ENCODE results near the gene SCN5A. TPM values are rescaled to one million over a fixed set of nuclear protein-coding genes. Genes with fewer than 3 reads are reported as not detected.

The SCN5A gene
- total and polyA plus RNA-seq, 2 experiments from 2014 or later = 10.2 to 10.6 TPM

GRCh38 chr3:38583688-38584087 is 65.8 kb downstream of the SCN5A start:
- Histone ChIP-seq H3K27me3 (ENCODE audit: insufficient read depth) (no peaks in the 10 kb centered on the region), H3K4me3 (no peak overlapping the region), H3K79me2 (replicated peaks; ENCODE audit: insufficient read depth) (no peaks in the 10 kb centered on the region), H3K36me3 (ENCODE audit: insufficient read depth) (no peaks in the 10 kb centered on the region), H3K27ac (ENCODE audit: low read depth) (no peak overlapping the region), H3F3A (replicated peaks; ENCODE audit: low read depth) (no peaks in the 10 kb centered on the region), H4K20me1 (replicated peaks; ENCODE audit: insufficient read depth) (no peaks in the 10 kb centered on the region; the same call in 1 of the 2 replicates), H3K4me1 (ENCODE audit: insufficient read depth) (no peaks in the 10 kb centered on the region), H2AFZ (no peak overlapping the region), H3K4me2 (no peak overlapping the region), H3K9me2 (ENCODE audit: insufficient read depth) (no peaks in the 10 kb centered on the region)
- TF ChIP-seq ZNF114 (CRISPR knock-in tag; IDR thresholded peaks at IDR 0.05) = no peak
- no peak for TF ChIP-seq EZH2 (IDR thresholded peaks at IDR 0.05; ENCODE audit: low read depth, unreplicated experiment)
- no peak for TF ChIP-seq ETS1 (IDR thresholded peaks at IDR 0.05)
- TF ChIP-seq ZNF462 (CRISPR knock-in tag; IDR thresholded peaks at IDR 0.05) = no peak
- no peak for TF ChIP-seq EZH2phosphoT487 (IDR thresholded peaks at IDR 0.05; ENCODE audit: unreplicated experiment)
- TF ChIP-seq REST (IDR thresholded peaks at IDR 0.05; ENCODE audit: unreplicated experiment) = no peak
- TF ChIP-seq STAT1 (IDR thresholded peaks at IDR 0.05; ENCODE audit: unreplicated experiment) = no peak
- no peak for TF ChIP-seq NANOG (IDR thresholded peaks at IDR 0.05; ENCODE audit: borderline replicate concordance)
- TF ChIP-seq POLR2AphosphoS5 (IDR thresholded peaks at IDR 0.05; ENCODE audit: low read depth) = no peak
- TF ChIP-seq CREB1 (CRISPR knock-in tag; IDR thresholded peaks at IDR 0.05; ENCODE audit: low read depth) = no peak
- TF ChIP-seq ZNF331 (CRISPR knock-in tag; IDR thresholded peaks at IDR 0.05; ENCODE audit: low read depth) = no peak
- Mint-ChIP-seq H3K9me3 (no peaks in the 10 kb centered on the region), H3K27me3 (ENCODE audit: insufficient read depth, low read depth, poor library complexity) (peaks cover 2% of the 10 kb centered on the region), H3K27ac (no peak overlapping the region), H3K4me1 (peaks cover 3% of the 10 kb centered on the region; the same call in 1 of the 3 replicates), H3K36me3 (ENCODE audit: low read depth) (no peaks in the 10 kb centered on the region), H3K4me3 (no peak overlapping the region)
- DNase-seq (ENCODE audit: low spot score) (no peak), ATAC-seq (no peak)
